ENCODE measurements around the gene MAP3K10. TPM values are rescaled to one million over a fixed set of nuclear protein-coding genes. Genes with fewer than 3 reads are reported as not detected.

MAP3K10 gene
- total and polyA plus RNA-seq, 2 of the 13 experiments (the other 11 are each of a cell fraction or from before 2014, with no cell fraction given), result 3.4 to 5.0 TPM

GRCh38 chr19:40190891-40191835 lies at the start of gene MAP3K10 (continued):
- TF ChIP-seq DNMT3B (CRISPR knock-in tag; conservative IDR thresholded peaks at IDR 0.05) (no peak), ZNF263 (CRISPR knock-in tag; IDR thresholded peaks at IDR 0.05) (peak; percentile 64), MBD4 (IDR thresholded peaks at IDR 0.05; ENCODE audit: borderline replicate concordance, low read length) (no peak), ZNF570 (CRISPR knock-in tag; IDR thresholded peaks at IDR 0.05; ENCODE audit: borderline replicate concordance) (no peak), GMEB2 (CRISPR knock-in tag; IDR thresholded peaks at IDR 0.05; ENCODE audit: low read depth) (no peak), NFIB (CRISPR knock-in tag; IDR thresholded peaks at IDR 0.05; ENCODE audit: borderline replicate concordance) (no peak), ZNF296 (CRISPR knock-in tag; conservative IDR thresholded peaks at IDR 0.05) (no peak), ATM (IDR thresholded peaks at IDR 0.05; ENCODE audit: borderline replicate concordance) (no peak), ZNF766 (CRISPR knock-in tag; IDR thresholded peaks at IDR 0.05; ENCODE audit: borderline replicate concordance) (0 out of 2 replicates have a peak, but pooled peaks have one; percentile 15), RFXANK (CRISPR knock-in tag; IDR thresholded peaks at IDR 0.05) (no peak), SMARCE1 (IDR thresholded peaks at IDR 0.05; ENCODE audit: borderline replicate concordance) (no peak), SP4 (CRISPR knock-in tag; IDR thresholded peaks at IDR 0.05) (0 out of 2 replicates have a peak, but pooled peaks have one; percentile 15), BRCA1 (CRISPR knock-in tag; IDR thresholded peaks at IDR 0.05) (no peak), ISX (CRISPR knock-in tag; conservative IDR thresholded peaks at IDR 0.05) (no peak), KDM3A (CRISPR knock-in tag; IDR thresholded peaks at IDR 0.05; ENCODE audit: low read depth) (peak; percentile 88; the same call in 1 of the 2 replicates), ZFP36 (IDR thresholded peaks at IDR 0.05; ENCODE audit: borderline replicate concordance, low read depth, low read length, partially characterized antibody) (no peak), NCOA2 (CRISPR knock-in tag; IDR thresholded peaks at IDR 0.05) (no peak), HNRNPUL1 (IDR thresholded peaks at IDR 0.05; ENCODE audit: low read depth, low read length) (no peak), KDM4B (CRISPR knock-in tag; IDR thresholded peaks at IDR 0.05) (peak; percentile 69; the same call in 1 of the 2 replicates), NCOA5 (CRISPR knock-in tag; IDR thresholded peaks at IDR 0.05) (no peak), HNF4A (CRISPR knock-in tag; IDR thresholded peaks at IDR 0.05) (peak; percentile 45; the same call in 1 of the 2 replicates), NFKBIZ (CRISPR knock-in tag; IDR thresholded peaks at IDR 0.05) (no peak), MTA1 (CRISPR knock-in tag; IDR thresholded peaks at IDR 0.05; ENCODE audit: borderline replicate concordance) (no peak; the same call in 1 of the 2 replicates), ZC3H4 (CRISPR knock-in tag; IDR thresholded peaks at IDR 0.05; ENCODE audit: borderline replicate concordance) (no peak), ZNF343 (CRISPR knock-in tag; IDR thresholded peaks at IDR 0.05) (peak; percentile 63; the same call in 1 of the 2 replicates), NFKB2 (CRISPR knock-in tag; IDR thresholded peaks at IDR 0.05; ENCODE audit: borderline replicate concordance) (peak; percentile 68; the same call in 1 of the 2 replicates), CAMTA2 (CRISPR knock-in tag; IDR thresholded peaks at IDR 0.05; ENCODE audit: borderline replicate concordance) (no peak)
- TF ChIP-seq, protein P1, sequence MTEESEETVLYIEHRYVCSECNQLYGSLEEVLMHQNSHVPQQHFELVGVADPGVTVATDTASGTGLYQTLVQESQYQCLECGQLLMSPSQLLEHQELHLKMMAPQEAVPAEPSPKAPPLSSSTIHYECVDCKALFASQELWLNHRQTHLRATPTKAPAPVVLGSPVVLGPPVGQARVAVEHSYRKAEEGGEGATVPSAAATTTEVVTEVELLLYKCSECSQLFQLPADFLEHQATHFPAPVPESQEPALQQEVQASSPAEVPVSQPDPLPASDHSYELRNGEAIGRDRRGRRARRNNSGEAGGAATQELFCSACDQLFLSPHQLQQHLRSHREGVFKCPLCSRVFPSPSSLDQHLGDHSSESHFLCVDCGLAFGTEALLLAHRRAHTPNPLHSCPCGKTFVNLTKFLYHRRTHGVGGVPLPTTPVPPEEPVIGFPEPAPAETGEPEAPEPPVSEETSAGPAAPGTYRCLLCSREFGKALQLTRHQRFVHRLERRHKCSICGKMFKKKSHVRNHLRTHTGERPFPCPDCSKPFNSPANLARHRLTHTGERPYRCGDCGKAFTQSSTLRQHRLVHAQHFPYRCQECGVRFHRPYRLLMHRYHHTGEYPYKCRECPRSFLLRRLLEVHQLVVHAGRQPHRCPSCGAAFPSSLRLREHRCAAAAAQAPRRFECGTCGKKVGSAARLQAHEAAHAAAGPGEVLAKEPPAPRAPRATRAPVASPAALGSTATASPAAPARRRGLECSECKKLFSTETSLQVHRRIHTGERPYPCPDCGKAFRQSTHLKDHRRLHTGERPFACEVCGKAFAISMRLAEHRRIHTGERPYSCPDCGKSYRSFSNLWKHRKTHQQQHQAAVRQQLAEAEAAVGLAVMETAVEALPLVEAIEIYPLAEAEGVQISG (CRISPR knock-in tag; IDR thresholded peaks at IDR 0.05), result peak; percentile 87

All from HepG2 (cell line).